Esophagus squamous epithelium (tissue), 5 donors: Measurements from ENCODE around the gene KCNMA1. TPM values are rescaled to one million over a fixed set of nuclear protein-coding genes. Genes with fewer than 3 reads are reported as not detected.

Experiments
- DNase-seq: peaks from one replicate; lab custom pipeline; 2025; lab: John Stamatoyannopoulos, UW
- H3K27ac ChIP-seq, 4 donors: fragments of 200-600 bp; sonication (generic); one replicate each; pipeline ENCODE4 v1.5.1; 2016 to 2019; ENCODE audit warnings: mild to moderate bottlenecking in 1 of 4
- H3K27me3 ChIP-seq, 4 donors: fragments of 200-600 bp; sonication (generic); 1 replicate in 3 of 4; 2 replicates in 1 of 4; pipeline versions ENCODE4 v1.5.1 to v1.6.0; 2017 to 2021; ENCODE audit warnings: antibody characterized with exemption in 1 of 4
- H3K36me3 ChIP-seq, 3 donors: fragments of 200-600 bp; sonication (generic); one replicate each; pipeline ENCODE4 v1.5.1; 2016 to 2019
- H3K4me1 ChIP-seq, 3 donors: fragments of 200-600 bp; sonication (generic); one replicate each; pipeline ENCODE4 v1.5.1; 2017 to 2019
- H3K4me3 ChIP-seq, 4 donors: fragments of 200-600 bp; sonication (generic); 1 replicate in 3 of 4; 2 replicates in 1 of 4; pipeline ENCODE4 v1.5.1; 2016 to 2019; ENCODE audit warnings: mild to moderate bottlenecking in 2 of 4, moderate library complexity in 1 of 4
- H3K9me3 ChIP-seq, 3 donors: fragments of 200-600 bp; sonication (generic); one replicate each; pipeline ENCODE4 v1.5.1; 2016 to 2019
- POLR2A ChIP-seq, 4 donors: fragments of 450-650 bp; IDR thresholded peaks; one replicate each; pipeline ENCODE4 v1.6.1; 2017; ENCODE audit warnings: antibody characterized with exemption in 4 of 4, mild to moderate bottlenecking in 4 of 4, moderate library complexity in 3 of 4
- WGBS, 2 donors: methylation state at CpG; one replicate each; pipeline ENCODE4 v1.1.5; 2018; 5-methylcytosine and 5-hydroxymethylcytosine counted together
- intact Hi-C: fragments of 100-400 bp; cut with DNase I; formaldehyde crosslinking; loops from one replicate; pipeline ENCODE4 v1.15.0; 2022
- total RNA-seq, 4 donors: library from RNA; depleted of rRNA; stranded (reverse); fragments of >200 nt; gene quantifications; one replicate each; pipeline ENCODE4 v1.1.0, GENCODE V29; 2016
- TF ChIP-seq, protein P1 (sequence below), 6 experiments: fragments of 450-650 bp in 4 of 6; fragments of 200-600 bp in 2 of 6; sonication (generic) in 2 of 6; IDR thresholded peaks; one replicate each; pipeline ENCODE4 v1.5.1; 2016 to 2019; ENCODE audit warnings: antibody characterized with exemption in 6 of 6, mild to moderate bottlenecking in 4 of 6, moderate library complexity in 4 of 6
- donor health status: DM: yes; HTN: yes; CAD: no.

Gene KCNMA1
- total RNA-seq, 4 donors from 2014 or later, result 7.5 to 74.2 (median 18.0) TPM

DNA sequence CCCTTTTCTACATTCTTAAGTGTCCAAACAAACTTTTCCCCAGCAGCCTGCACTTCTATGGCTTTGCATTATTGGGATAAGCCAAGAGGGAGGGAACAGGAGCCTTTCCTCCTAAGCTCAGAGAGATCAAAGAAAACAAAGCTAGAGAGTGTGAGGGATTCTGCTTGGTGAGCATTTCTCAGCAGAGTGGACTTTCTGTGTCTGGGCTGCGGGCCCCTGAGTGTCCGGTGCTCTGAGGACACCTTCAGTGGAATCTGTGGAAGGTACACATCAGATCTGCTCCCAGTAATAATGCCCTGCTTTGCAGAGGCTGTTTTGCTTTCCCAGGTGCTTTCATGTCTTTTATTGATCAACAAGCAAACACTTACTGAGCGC is 50.2 kb downstream of the KCNMA1 start:
- Histone ChIP-seq H3K9me3 (no peaks in the 10 kb centered on the region), H3K4me1 (peaks cover 6 to 59% (median 19%) of the 10 kb centered on the region in 3 donors), H3K4me3 (no peak overlapping the region), H3K27me3 (no peaks in the 10 kb centered on the region), H3K36me3 (no peaks in the 10 kb centered on the region), H3K27ac (peak overlapping the region; percentile 57 to 81 (median 78))
- intact Hi-C loops, result no loop called here
- no peak for DNase-seq
- TF ChIP-seq, protein P1, sequence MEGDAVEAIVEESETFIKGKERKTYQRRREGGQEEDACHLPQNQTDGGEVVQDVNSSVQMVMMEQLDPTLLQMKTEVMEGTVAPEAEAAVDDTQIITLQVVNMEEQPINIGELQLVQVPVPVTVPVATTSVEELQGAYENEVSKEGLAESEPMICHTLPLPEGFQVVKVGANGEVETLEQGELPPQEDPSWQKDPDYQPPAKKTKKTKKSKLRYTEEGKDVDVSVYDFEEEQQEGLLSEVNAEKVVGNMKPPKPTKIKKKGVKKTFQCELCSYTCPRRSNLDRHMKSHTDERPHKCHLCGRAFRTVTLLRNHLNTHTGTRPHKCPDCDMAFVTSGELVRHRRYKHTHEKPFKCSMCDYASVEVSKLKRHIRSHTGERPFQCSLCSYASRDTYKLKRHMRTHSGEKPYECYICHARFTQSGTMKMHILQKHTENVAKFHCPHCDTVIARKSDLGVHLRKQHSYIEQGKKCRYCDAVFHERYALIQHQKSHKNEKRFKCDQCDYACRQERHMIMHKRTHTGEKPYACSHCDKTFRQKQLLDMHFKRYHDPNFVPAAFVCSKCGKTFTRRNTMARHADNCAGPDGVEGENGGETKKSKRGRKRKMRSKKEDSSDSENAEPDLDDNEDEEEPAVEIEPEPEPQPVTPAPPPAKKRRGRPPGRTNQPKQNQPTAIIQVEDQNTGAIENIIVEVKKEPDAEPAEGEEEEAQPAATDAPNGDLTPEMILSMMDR (IDR thresholded peaks at IDR 0.05), result no peak
- no peak for TF ChIP-seq POLR2A (IDR thresholded peaks at IDR 0.05)
- WGBS, 2 donors, result 94 to 96% methylated on average over 2 to 3 of the region's 3 CpGs

DNA sequence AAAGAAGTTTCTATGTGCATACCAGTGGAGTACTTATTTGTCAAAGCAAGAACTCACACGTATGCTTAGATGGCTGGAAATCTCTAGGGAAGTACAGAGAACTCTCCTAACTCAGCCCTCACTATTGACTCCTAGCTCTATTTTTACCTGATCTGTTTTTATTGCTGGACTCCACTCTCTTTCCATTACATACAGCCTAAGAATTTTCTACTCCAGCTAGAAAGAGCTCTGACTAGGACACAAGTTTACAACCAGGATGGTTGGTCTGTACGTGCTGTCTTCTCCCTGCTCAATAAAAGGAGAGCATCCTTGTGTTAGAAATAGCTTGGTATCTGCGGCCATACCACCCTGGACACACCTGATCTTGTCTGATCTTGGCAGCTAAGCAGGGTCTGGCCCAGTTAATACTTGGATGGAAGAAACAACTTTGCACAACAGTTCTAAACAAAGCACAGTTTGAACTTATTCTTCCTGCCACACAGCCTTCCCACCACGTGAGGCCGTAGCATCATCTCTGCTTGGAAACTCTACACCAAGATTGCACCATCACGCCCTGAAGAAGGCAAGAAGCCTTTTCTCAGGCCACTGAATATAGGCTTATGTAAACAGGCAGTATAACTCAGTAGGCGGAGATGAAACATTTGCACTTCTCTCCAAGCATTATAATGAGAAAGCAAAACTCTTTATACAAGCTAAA is 50.7 kb downstream of the KCNMA1 start:
- no peak for DNase-seq
- intact Hi-C loops, result no loop called here
- Histone ChIP-seq H3K9me3 (no peaks in the 10 kb centered on the region), H3K36me3 (no peaks in the 10 kb centered on the region), H3K4me3 (no peak overlapping the region), H3K4me1 (peaks cover 6 to 56% (median 18%) of the 10 kb centered on the region in 3 donors), H3K27ac (peak overlapping the region; percentile 57 to 81 (median 78)), H3K27me3 (no peaks in the 10 kb centered on the region)
- no peak for TF ChIP-seq POLR2A (IDR thresholded peaks at IDR 0.05)
- TF ChIP-seq, protein P1 (IDR thresholded peaks at IDR 0.05), result peak in 1 of 6 experiments; percentile 23
- 50% methylated on average over 6 to 7 of the region's 7 CpGs for WGBS, 2 donors

DNA sequence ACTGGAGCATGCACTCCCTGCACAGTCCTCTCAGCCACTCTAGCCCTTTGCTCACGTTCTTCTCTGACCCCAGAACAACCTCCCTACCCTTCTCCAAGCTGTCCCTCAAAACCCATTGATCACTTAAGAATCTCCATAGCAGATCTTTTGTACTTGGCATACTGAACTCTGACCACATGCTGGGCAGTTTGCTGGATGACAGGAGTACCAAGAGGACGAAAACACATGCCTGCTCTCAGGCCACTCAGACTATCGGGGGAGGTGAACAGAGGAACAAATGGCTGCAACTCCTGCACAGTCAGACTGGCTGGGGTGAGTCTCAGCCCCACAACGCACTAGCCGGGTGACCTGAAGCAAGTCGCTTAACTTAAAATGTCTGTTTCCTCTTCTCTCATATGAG is 52.7 kb downstream of the KCNMA1 start:
- no peak overlapping the region for H3K27ac ChIP-seq
- no peak for DNase-seq
- TF ChIP-seq POLR2A (IDR thresholded peaks at IDR 0.05), result no peak
- TF ChIP-seq, protein P1 (IDR thresholded peaks at IDR 0.05), result no peak
- H3K27me3 ChIP-seq, result no peaks in the 10 kb centered on the region
- H3K9me3 ChIP-seq, result no peaks in the 10 kb centered on the region
- no peaks in the 10 kb centered on the region for H3K36me3 ChIP-seq
- H3K4me1 ChIP-seq, result peaks cover 6 to 46% (median 14%) of the 10 kb centered on the region in 3 donors
- H3K4me3 ChIP-seq, result no peak overlapping the region
- 89 to 90% methylated on average over 5 to 6 of the region's 6 CpGs for WGBS, 2 donors
- intact Hi-C loops, result no loop called here

DNA sequence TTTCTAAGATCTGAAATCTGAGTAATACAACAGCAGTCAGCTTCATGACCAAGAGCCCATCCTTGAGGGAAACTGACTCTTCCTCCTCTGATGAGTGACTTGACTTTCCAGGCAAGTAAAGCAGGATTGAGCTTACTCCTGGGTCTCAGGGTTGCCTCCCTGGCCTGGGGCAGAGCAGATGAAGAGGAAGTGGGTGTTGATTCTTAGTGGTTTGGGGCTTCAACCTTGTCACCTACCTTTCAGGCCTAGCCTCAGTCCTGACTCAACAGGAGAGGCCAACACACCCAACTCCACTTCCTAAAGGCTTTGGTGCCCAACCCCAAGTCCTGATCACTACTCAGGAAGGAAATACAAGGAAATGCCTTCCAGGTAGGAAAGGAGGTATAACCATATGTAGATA is 54.1 kb downstream of the KCNMA1 start:
- intact Hi-C loops, result no loop called here
- Histone ChIP-seq H3K36me3 (no peaks in the 10 kb centered on the region), H3K9me3 (no peaks in the 10 kb centered on the region), H3K4me1 (peaks cover 6 to 46% (median 14%) of the 10 kb centered on the region in 3 donors), H3K4me3 (no peak overlapping the region), H3K27ac (peak overlapping the region in 2 of 4 donors; percentile 17 to 54), H3K27me3 (no peaks in the 10 kb centered on the region)
- no peak for TF ChIP-seq POLR2A (IDR thresholded peaks at IDR 0.05)
- TF ChIP-seq, protein P1 (IDR thresholded peaks at IDR 0.05), result no peak
- no peak for DNase-seq

DNA sequence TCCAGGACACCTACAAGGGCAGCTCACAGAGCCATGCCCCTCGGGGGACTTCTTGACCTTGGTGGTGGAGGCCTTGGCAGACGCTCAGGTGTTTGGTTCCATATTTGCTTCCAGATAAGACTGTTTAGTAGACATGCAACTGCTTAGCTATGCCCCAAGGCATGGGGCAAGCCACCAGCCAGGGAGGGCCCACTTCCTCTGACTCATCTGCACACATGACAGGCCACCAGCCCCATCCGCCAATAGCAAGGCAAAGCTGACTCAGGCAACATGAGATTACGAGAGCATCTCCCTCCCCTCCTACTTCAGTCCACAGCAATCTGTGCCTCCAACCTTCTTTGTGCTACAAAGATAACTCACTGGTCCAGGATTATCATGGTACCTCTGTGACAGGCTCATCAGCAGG is 54.9 kb downstream of the KCNMA1 start:
- H3K9me3 ChIP-seq, result no peaks in the 10 kb centered on the region
- DNase-seq, result no peak
- peaks cover 6 to 38% (median 12%) of the 10 kb centered on the region in 3 donors for H3K4me1 ChIP-seq
- H3K27ac ChIP-seq, result peak overlapping the region in 2 of 4 donors; percentile 17 to 54
- intact Hi-C loops, result no loop called here
- H3K36me3 ChIP-seq, result no peaks in the 10 kb centered on the region
- H3K4me3 ChIP-seq, result no peak overlapping the region
- H3K27me3 ChIP-seq, result no peaks in the 10 kb centered on the region
- 24 to 50% methylated on average over 2 of the region's 4 CpGs for WGBS, 2 donors
- no peak for TF ChIP-seq POLR2A (IDR thresholded peaks at IDR 0.05)
- TF ChIP-seq, protein P1 (IDR thresholded peaks at IDR 0.05), result no peak
